ENCODE data around the gene TTC12. TPM values are rescaled to one million over a fixed set of nuclear protein-coding genes. Genes with fewer than 3 reads are reported as not detected.

TTC12 gene
- total and polyA plus RNA-seq, 3 donors from 2014 or later, result 42.1 to 123 (median 81.3) TPM

- no peaks in the 10 kb centered on the region for H3K36me3 ChIP-seq (ENCODE audit: low read depth, missing control alignments)
- H3K4me3 ChIP-seq, result no peak overlapping the region
- intact Hi-C loops (cut with DNase I; ENCODE audit: low total_unique reads), result loop anchor here (5.0 to 10.0 kb wide), 2 partner anchors 219 to 417 kb away; no protein-coding TSS in a partner anchor
- H3K9me3 ChIP-seq, result no peaks in the 10 kb centered on the region
- peak; percentile 86 for DNase-seq
- no peaks in the 10 kb centered on the region for H3K4me1 ChIP-seq
- WGBS, 2 donors, result 48 to 62% methylated on average over 12 of the region's 12 CpGs
- TF ChIP-seq POLR2A (IDR thresholded peaks at IDR 0.05) (no peak), CTCF (IDR thresholded peaks at IDR 0.05) (peak; percentile 74 to 81 (median 77))
- no peak overlapping the region for H3K27ac ChIP-seq
- no peaks in the 10 kb centered on the region for H3K27me3 ChIP-seq
Measured at GRCh38 chr11:113305440-113306336, 8.7 kb upstream of the TTC12 start.

- 87 to 90% methylated on average over 2 of the region's 2 CpGs for WGBS, 2 donors
- no peaks in the 10 kb centered on the region for H3K9me3 ChIP-seq
- no peaks in the 10 kb centered on the region for H3K36me3 ChIP-seq (ENCODE audit: low read depth, missing control alignments)
- H3K4me3 ChIP-seq, result no peak overlapping the region
- H3K4me1 ChIP-seq, result no peaks in the 10 kb centered on the region
- intact Hi-C loops (cut with DNase I; ENCODE audit: low total_unique reads), result loop anchor here (5.0 to 10.0 kb wide), 2 partner anchors 216 to 414 kb away; no protein-coding TSS in a partner anchor
- TF ChIP-seq POLR2A (IDR thresholded peaks at IDR 0.05), result no peak
- no peak for TF ChIP-seq CTCF (IDR thresholded peaks at IDR 0.05)
- H3K27me3 ChIP-seq, result no peaks in the 10 kb centered on the region
- no peak for DNase-seq
- no peak overlapping the region for H3K27ac ChIP-seq
Measured at GRCh38 chr11:113308601-113309000, 5.8 kb upstream of the TTC12 start.

- Histone ChIP-seq H3K27me3 (no peaks in the 10 kb centered on the region), H3K4me3 (no peak overlapping the region), H3K9me3 (no peaks in the 10 kb centered on the region), H3K36me3 (ENCODE audit: low read depth, missing control alignments) (no peaks in the 10 kb centered on the region), H3K4me1 (peaks cover 9% of the 10 kb centered on the region), H3K27ac (no peak overlapping the region)
- no peak for DNase-seq
- intact Hi-C loops (cut with DNase I; ENCODE audit: low total_unique reads), result no loop called here
- no peak for TF ChIP-seq POLR2A (IDR thresholded peaks at IDR 0.05)
- TF ChIP-seq CTCF (IDR thresholded peaks at IDR 0.05), result no peak
- 55 to 63% methylated on average over 1 of the region's 1 CpG for WGBS, 2 donors
Measured at GRCh38 chr11:113311536-113311935, 2.8 kb upstream of the TTC12 start.

GRCh38 chr11:113313601-113314000 lies 782 bp upstream of the TTC12 start:
- peaks cover 9% of the 10 kb centered on the region for H3K4me1 ChIP-seq
- H3K9me3 ChIP-seq, result no peaks in the 10 kb centered on the region
- 71 to 72% methylated on average over 3 of the region's 3 CpGs for WGBS, 2 donors
- intact Hi-C loops (cut with DNase I; ENCODE audit: low total_unique reads), result no loop called here
- no peak for DNase-seq
- peak overlapping the region in 1 of 2 donors; percentile 71 for H3K4me3 ChIP-seq
- no peaks in the 10 kb centered on the region for H3K27me3 ChIP-seq
- no peak overlapping the region for H3K27ac ChIP-seq
- TF ChIP-seq POLR2A (IDR thresholded peaks at IDR 0.05) (no peak), CTCF (IDR thresholded peaks at IDR 0.05) (no peak)
- H3K36me3 ChIP-seq (ENCODE audit: low read depth, missing control alignments), result no peaks in the 10 kb centered on the region
